ENCODE data around the gene HDGFL3. TPM values are rescaled to one million over a fixed set of nuclear protein-coding genes. Genes with fewer than 3 reads are reported as not detected.

The HDGFL3 gene
- total RNA-seq, 3 donors from 2014 or later, result 19.0 to 42.4 (median 34.7) TPM

DNA sequence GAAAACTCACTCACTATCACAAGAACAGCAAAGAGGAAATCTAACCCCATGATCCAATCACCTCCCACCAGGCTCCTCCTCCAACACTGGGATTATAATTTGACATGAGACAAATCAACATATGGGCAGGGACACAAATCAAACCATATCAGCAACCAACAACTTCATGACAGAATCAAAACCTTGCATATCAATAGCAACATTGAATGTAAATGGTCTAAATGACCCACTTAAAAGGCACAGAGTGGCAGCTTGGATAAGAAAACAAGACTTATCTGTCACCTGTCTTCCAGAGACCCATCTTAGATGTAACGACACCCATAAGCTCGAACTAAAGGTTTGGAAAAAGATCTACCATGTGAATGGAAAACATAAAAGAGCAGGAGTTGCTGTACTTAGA, 40.8 kb downstream of the HDGFL3 start:
- Histone ChIP-seq H3K27me3 (no peaks in the 10 kb centered on the region), H3K27ac (no peak overlapping the region), H3K36me3 (no peaks in the 10 kb centered on the region), H3K4me1 (no peaks in the 10 kb centered on the region), H3K4me3 (no peak overlapping the region), H3K9me3 (peaks cover 16 to 24% of the 10 kb centered on the region in 2 donors)
- TF ChIP-seq, protein P1, sequence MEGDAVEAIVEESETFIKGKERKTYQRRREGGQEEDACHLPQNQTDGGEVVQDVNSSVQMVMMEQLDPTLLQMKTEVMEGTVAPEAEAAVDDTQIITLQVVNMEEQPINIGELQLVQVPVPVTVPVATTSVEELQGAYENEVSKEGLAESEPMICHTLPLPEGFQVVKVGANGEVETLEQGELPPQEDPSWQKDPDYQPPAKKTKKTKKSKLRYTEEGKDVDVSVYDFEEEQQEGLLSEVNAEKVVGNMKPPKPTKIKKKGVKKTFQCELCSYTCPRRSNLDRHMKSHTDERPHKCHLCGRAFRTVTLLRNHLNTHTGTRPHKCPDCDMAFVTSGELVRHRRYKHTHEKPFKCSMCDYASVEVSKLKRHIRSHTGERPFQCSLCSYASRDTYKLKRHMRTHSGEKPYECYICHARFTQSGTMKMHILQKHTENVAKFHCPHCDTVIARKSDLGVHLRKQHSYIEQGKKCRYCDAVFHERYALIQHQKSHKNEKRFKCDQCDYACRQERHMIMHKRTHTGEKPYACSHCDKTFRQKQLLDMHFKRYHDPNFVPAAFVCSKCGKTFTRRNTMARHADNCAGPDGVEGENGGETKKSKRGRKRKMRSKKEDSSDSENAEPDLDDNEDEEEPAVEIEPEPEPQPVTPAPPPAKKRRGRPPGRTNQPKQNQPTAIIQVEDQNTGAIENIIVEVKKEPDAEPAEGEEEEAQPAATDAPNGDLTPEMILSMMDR (IDR thresholded peaks at IDR 0.05), result no peak
- no peak for TF ChIP-seq POLR2AphosphoS5 (IDR thresholded peaks at IDR 0.05)
- TF ChIP-seq POLR2A (IDR thresholded peaks at IDR 0.05), result no peak
- DNase-seq (ENCODE audit: low spot score in 2 of 2), result no peak
- intact Hi-C loops (cut with DNase I; ENCODE audit: low total_unique reads), result no loop called here

GRCh38 chr15:83166218-83166617, 41.4 kb downstream of the HDGFL3 start:
- TF ChIP-seq POLR2AphosphoS5 (IDR thresholded peaks at IDR 0.05) (no peak), POLR2A (IDR thresholded peaks at IDR 0.05) (no peak)
- TF ChIP-seq, protein P1 (IDR thresholded peaks at IDR 0.05), result no peak
- intact Hi-C loops (cut with DNase I; ENCODE audit: low total_unique reads), result no loop called here
- no peak for DNase-seq (ENCODE audit: low spot score in 2 of 2)
- Histone ChIP-seq H3K36me3 (no peaks in the 10 kb centered on the region), H3K9me3 (peaks cover 16 to 24% of the 10 kb centered on the region in 2 donors), H3K4me1 (no peaks in the 10 kb centered on the region), H3K27ac (no peak overlapping the region), H3K27me3 (no peaks in the 10 kb centered on the region), H3K4me3 (no peak overlapping the region)

DNA sequence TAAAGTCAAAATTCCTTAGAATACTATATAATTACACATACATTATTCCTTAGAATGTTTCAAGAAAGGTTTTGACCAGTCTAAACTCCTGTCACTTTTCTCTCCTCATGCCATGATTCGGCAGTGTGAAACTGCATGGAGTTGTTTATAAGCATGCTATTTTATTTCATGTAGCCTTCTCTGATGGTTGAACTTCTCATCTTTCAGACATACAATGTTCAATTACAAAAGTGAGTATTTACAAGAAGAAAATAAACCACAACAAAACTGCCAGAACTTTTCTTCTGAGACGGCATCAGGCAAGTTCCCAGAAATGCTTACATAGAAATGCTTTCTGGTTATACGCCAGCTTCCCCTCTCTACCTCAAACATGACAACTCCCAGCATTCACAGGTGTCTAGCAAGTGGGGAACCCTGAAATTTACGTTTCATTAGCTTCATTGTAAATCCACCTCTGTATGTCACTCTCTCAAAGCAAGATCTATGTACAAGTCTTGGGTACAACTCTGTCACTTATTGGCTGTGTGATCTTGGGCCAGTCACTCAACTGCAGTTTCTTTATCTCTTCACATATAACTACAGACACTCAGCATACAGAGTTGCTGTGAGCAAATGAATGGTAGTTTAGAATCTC, 42.7 kb downstream of the HDGFL3 start:
- TF ChIP-seq POLR2A (IDR thresholded peaks at IDR 0.05) (no peak), POLR2AphosphoS5 (IDR thresholded peaks at IDR 0.05) (no peak)
- TF ChIP-seq, protein P1 (IDR thresholded peaks at IDR 0.05), result no peak
- Histone ChIP-seq H3K4me3 (no peak overlapping the region), H3K27me3 (no peaks in the 10 kb centered on the region), H3K4me1 (no peaks in the 10 kb centered on the region), H3K27ac (no peak overlapping the region), H3K36me3 (no peaks in the 10 kb centered on the region), H3K9me3 (peaks cover 16 to 24% of the 10 kb centered on the region in 2 donors)
- intact Hi-C loops (cut with DNase I; ENCODE audit: low total_unique reads), result no loop called here
- DNase-seq (ENCODE audit: low spot score in 2 of 2), result no peak

DNA sequence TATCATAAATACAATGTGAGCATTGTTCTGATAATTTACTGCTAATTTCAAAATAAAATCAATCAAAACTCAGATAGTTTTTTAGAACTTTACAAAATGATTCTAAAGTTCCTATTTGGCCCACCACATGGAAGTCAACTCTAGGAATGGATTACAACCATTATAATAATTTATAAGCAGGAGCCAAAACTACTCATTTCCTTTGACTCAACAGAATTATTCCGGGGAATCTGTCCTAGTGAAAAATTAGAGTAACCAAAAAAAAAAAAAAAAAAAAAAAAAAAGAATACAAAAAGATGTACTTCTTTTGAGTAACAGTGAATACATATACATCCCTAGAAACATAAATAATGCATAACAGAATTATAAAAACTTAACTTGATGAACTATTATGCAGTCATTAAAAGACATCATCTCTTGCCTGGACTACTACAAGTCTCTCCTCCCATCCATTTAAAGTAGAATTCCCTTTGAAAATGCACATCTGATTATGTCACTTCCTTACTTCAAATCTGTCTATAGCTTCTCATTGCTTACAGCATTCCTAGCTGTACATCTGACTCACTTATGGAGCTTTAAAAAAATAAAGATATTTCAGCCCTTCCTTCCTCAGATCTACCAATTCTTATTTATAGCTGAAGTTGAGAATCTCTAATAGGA, 43.4 kb downstream of the HDGFL3 start:
- intact Hi-C loops (cut with DNase I; ENCODE audit: low total_unique reads), result no loop called here

DNA sequence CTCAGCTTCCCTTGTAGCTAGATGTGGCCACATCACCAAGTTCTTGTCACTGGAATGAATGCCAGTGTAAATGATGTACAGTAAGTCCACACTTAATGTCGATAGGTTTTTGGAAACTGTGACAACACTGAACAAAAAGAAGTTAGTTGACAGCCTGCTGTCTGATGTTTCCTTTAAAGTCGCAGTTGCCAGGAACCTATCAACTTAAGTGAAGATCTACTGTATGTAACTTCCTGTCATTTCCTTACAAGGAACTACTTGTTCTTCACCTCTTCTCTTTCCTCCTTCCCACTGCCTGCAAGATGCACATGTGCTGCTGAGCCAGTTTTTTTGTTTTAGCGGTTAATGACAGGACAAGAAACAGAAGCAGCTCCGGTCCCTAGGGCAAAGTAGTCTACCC, 44.6 kb downstream of the HDGFL3 start:
- H3K4me3 ChIP-seq, result no peak overlapping the region
- no peaks in the 10 kb centered on the region for H3K36me3 ChIP-seq
- H3K9me3 ChIP-seq, result peaks cover 16 to 19% of the 10 kb centered on the region in 2 donors
- TF ChIP-seq, protein P1 (IDR thresholded peaks at IDR 0.05), result no peak
- TF ChIP-seq POLR2A (IDR thresholded peaks at IDR 0.05) (no peak), POLR2AphosphoS5 (IDR thresholded peaks at IDR 0.05) (no peak)
- H3K27me3 ChIP-seq, result no peaks in the 10 kb centered on the region
- no peak overlapping the region for H3K27ac ChIP-seq
- no peak for DNase-seq (ENCODE audit: low spot score in 2 of 2)
- no peaks in the 10 kb centered on the region for H3K4me1 ChIP-seq
- intact Hi-C loops (cut with DNase I; ENCODE audit: low total_unique reads), result no loop called here

More for the DNA sequence above, 43.4 kb downstream of the HDGFL3 start:
- Histone ChIP-seq H3K27me3 (no peaks in the 10 kb centered on the region), H3K4me1 (no peaks in the 10 kb centered on the region), H3K9me3 (peaks cover 16 to 24% of the 10 kb centered on the region in 2 donors), H3K4me3 (no peak overlapping the region), H3K27ac (no peak overlapping the region), H3K36me3 (no peaks in the 10 kb centered on the region)
- TF ChIP-seq POLR2AphosphoS5 (IDR thresholded peaks at IDR 0.05), result no peak
- TF ChIP-seq, protein P1 (IDR thresholded peaks at IDR 0.05), result no peak
- TF ChIP-seq POLR2A (IDR thresholded peaks at IDR 0.05), result no peak
- no peak for DNase-seq (ENCODE audit: low spot score in 2 of 2)

Data from breast epithelium (tissue), 4 donors.